Tibial nerve (tissue), 4 donors: ENCODE results near the gene NCAPG2. TPM values are rescaled to one million over a fixed set of nuclear protein-coding genes. Genes with fewer than 3 reads are reported as not detected.
A peak's percentile ranks its signal among the peaks of the same experiment; 100 is the strongest.

Source experiments
- DNase-seq, 2 donors: peaks; one replicate each; pipeline ENCODE4 v3.0.0-alpha.2; 2019; ENCODE audit warnings: low spot score in 2 of 2
- H3K27ac ChIP-seq, 4 donors: fragments of 200-600 bp; sonication (generic) in 3 of 4; one replicate each; pipeline ENCODE4 v1.5.1; 2017 to 2019; ENCODE audit warnings: mild to moderate bottlenecking in 1 of 4
- H3K27me3 ChIP-seq, 2 donors: fragments of 200-600 bp; sonication (generic) in 1 of 2; one replicate each; pipeline versions ENCODE4 v1.5.1 to v1.6.0; 2017 to 2019
- H3K36me3 ChIP-seq, 3 donors: fragments of 200-600 bp; sonication (generic); one replicate each; pipeline ENCODE4 v1.5.1; 2018 to 2019
- H3K4me1 ChIP-seq, 4 donors: fragments of 200-600 bp; sonication (generic) in 3 of 4; one replicate each; pipeline ENCODE4 v1.5.1; 2017 to 2019
- H3K4me3 ChIP-seq, 4 donors: fragments of 200-600 bp; sonication (generic) in 3 of 4; one replicate each; pipeline ENCODE4 v1.5.1; 2017 to 2019; ENCODE audit warnings: mild to moderate bottlenecking in 1 of 4, moderate library complexity in 1 of 4
- H3K9me3 ChIP-seq, 4 donors: fragments of 200-600 bp; sonication (generic) in 3 of 4; one replicate each; pipeline ENCODE4 v1.5.1; 2017 to 2019
- CTCF ChIP-seq, 5 experiments: fragments of 200-600 bp in 3 of 5; fragments of 450-650 bp in 2 of 5; sonication (generic) in 3 of 5; IDR thresholded peaks; one replicate each; pipeline ENCODE4 v1.5.1; 2016 to 2019; ENCODE audit warnings: antibody characterized with exemption in 5 of 5, mild to moderate bottlenecking in 3 of 5, moderate library complexity in 2 of 5
- EP300 ChIP-seq, 2 donors: sonication (generic); formaldehyde crosslinking; IDR thresholded peaks; one replicate each; pipeline ENCODE4 v1.6.1; 2017; ENCODE audit warnings: antibody characterized with exemption in 2 of 2, mild to moderate bottlenecking in 1 of 2
- POLR2A ChIP-seq, 2 donors: fragments of 450-650 bp; IDR thresholded peaks; one replicate each; pipeline ENCODE4 v1.6.1; 2017; ENCODE audit warnings: antibody characterized with exemption in 2 of 2, mild to moderate bottlenecking in 2 of 2, moderate library complexity in 2 of 2
- WGBS, 2 donors: methylation state at CpG; one replicate each; pipeline ENCODE4 v1.1.5; 2018; 5-methylcytosine and 5-hydroxymethylcytosine counted together
- total RNA-seq, 4 donors: library from RNA; depleted of rRNA; stranded (reverse); fragments of >200 nt; gene quantifications; one replicate each; pipeline ENCODE4 v1.1.0, GENCODE V29; 2016

Gene NCAPG2
- total RNA-seq, 4 donors from 2014 or later, result 6.5 to 17.9 (median 11.0) TPM

- Histone ChIP-seq H3K4me3 (no peak overlapping the region), H3K36me3 (no peaks in the 10 kb centered on the region), H3K4me1 (peaks cover 0 to 27% (median 7%) of the 10 kb centered on the region in 4 donors), H3K9me3 (peaks cover 0 to 10% (median 0%) of the 10 kb centered on the region in 4 donors), H3K27ac (no peak overlapping the region), H3K27me3 (peaks cover 0 to 24% of the 10 kb centered on the region in 2 donors)
- WGBS, 2 donors, result 91% methylated on average over 12 of the region's 12 CpGs
- no peak for TF ChIP-seq CTCF (IDR thresholded peaks at IDR 0.05)
- no peak for TF ChIP-seq POLR2A (IDR thresholded peaks at IDR 0.05)
- TF ChIP-seq EP300 (IDR thresholded peaks at IDR 0.05), result no peak
- no peak for DNase-seq
Observed at GRCh38 chr7:158590181-158590530, 114.4 kb downstream of the NCAPG2 start.

- TF ChIP-seq EP300 (IDR thresholded peaks at IDR 0.05) (no peak), CTCF (IDR thresholded peaks at IDR 0.05) (no peak), POLR2A (IDR thresholded peaks at IDR 0.05) (no peak)
- no peak for DNase-seq
Observed at GRCh38 chr7:158589653-158590052, 115.0 kb downstream of the NCAPG2 start.

GRCh38 chr7:158588878-158589442 lies 115.6 kb downstream of the NCAPG2 start:
- Histone ChIP-seq H3K4me1 (peaks cover 0 to 27% (median 7%) of the 10 kb centered on the region in 4 donors), H3K27ac (no peak overlapping the region), H3K27me3 (peaks cover 0 to 35% of the 10 kb centered on the region in 2 donors), H3K36me3 (no peaks in the 10 kb centered on the region), H3K4me3 (no peak overlapping the region), H3K9me3 (peaks cover 0 to 10% (median 0%) of the 10 kb centered on the region in 4 donors)
- 40 to 61% methylated on average over 13 to 16 of the region's 16 CpGs for WGBS, 2 donors
- no peak for DNase-seq
- TF ChIP-seq EP300 (IDR thresholded peaks at IDR 0.05) (no peak), POLR2A (IDR thresholded peaks at IDR 0.05) (no peak), CTCF (IDR thresholded peaks at IDR 0.05) (no peak)

More at GRCh38 chr7:158589653-158590052, 115.0 kb downstream of the NCAPG2 start:
- Histone ChIP-seq H3K27ac (no peak overlapping the region), H3K36me3 (no peaks in the 10 kb centered on the region), H3K27me3 (peaks cover 0 to 29% of the 10 kb centered on the region in 2 donors), H3K9me3 (peaks cover 0 to 10% (median 0%) of the 10 kb centered on the region in 4 donors), H3K4me3 (no peak overlapping the region), H3K4me1 (peaks cover 0 to 27% (median 7%) of the 10 kb centered on the region in 4 donors)
- WGBS, 2 donors, result 37 to 73% methylated on average over 1 of the region's 1 CpG

- H3K36me3 ChIP-seq, result no peaks in the 10 kb centered on the region
- WGBS, 2 donors, result 13 to 15% methylated on average over 4 to 42 of the region's 63 CpGs
- peaks cover 0 to 27% (median 7%) of the 10 kb centered on the region in 4 donors for H3K4me1 ChIP-seq
- peaks cover 0 to 8% (median 0%) of the 10 kb centered on the region in 4 donors for H3K9me3 ChIP-seq
- peak overlapping the region in 1 of 4 donors; percentile 46 for H3K27ac ChIP-seq
- no peak for DNase-seq
- peaks cover 0 to 41% of the 10 kb centered on the region in 2 donors for H3K27me3 ChIP-seq
- peak overlapping the region in 3 of 4 donors; percentile 12 to 50 (median 12) for H3K4me3 ChIP-seq
- TF ChIP-seq POLR2A (IDR thresholded peaks at IDR 0.05), result no peak
- no peak for TF ChIP-seq CTCF (IDR thresholded peaks at IDR 0.05)
- TF ChIP-seq EP300 (IDR thresholded peaks at IDR 0.05), result no peak
Observed at GRCh38 chr7:158588085-158588877, 116.3 kb downstream of the NCAPG2 start.
